Measurements from ENCODE around the gene PRICKLE1.

Gene PRICKLE1

GRCh38 chr12:42571327-42572009 lies 18.1 kb downstream of the PRICKLE1 start:
- H3K9me3 Mint-ChIP-seq, result no peaks in the 10 kb centered on the region
- peaks cover 49% of the 10 kb centered on the region for H3K4me1 Mint-ChIP-seq
- H3K36me3 Mint-ChIP-seq (ENCODE audit: low read depth), result peaks cover 9% of the 10 kb centered on the region
- TF ChIP-seq CTCF (IDR thresholded peaks at IDR 0.05; ENCODE audit: unreplicated experiment in 3 of 3), result no peak
- H3K4me3 Mint-ChIP-seq, result no peak overlapping the region
- no peaks in the 10 kb centered on the region for H3K27me3 Mint-ChIP-seq (ENCODE audit: low read depth)
- peak overlapping the region in 1 of 3 experiments; percentile 11 for H3K27ac Mint-ChIP-seq

GRCh38 chr12:42570076-42570475 lies 19.5 kb downstream of the PRICKLE1 start:
- H3K27ac Mint-ChIP-seq, result no peak overlapping the region
- no peaks in the 10 kb centered on the region for H3K27me3 Mint-ChIP-seq (ENCODE audit: low read depth)
- no peak overlapping the region for H3K4me3 Mint-ChIP-seq
- TF ChIP-seq CTCF (IDR thresholded peaks at IDR 0.05; ENCODE audit: unreplicated experiment in 3 of 3), result no peak
- H3K9me3 Mint-ChIP-seq, result no peaks in the 10 kb centered on the region
- H3K36me3 Mint-ChIP-seq (ENCODE audit: low read depth), result peaks cover 20% of the 10 kb centered on the region
- peaks cover 52% of the 10 kb centered on the region for H3K4me1 Mint-ChIP-seq

GRCh38 chr12:42568952-42569915 lies 20.3 kb downstream of the PRICKLE1 start:
- Mint-ChIP-seq H3K36me3 (ENCODE audit: low read depth) (peaks cover 25% of the 10 kb centered on the region), H3K9me3 (no peaks in the 10 kb centered on the region), H3K27me3 (ENCODE audit: low read depth) (no peaks in the 10 kb centered on the region), H3K27ac (peak overlapping the region; percentile 20 to 48 (median 26)), H3K4me1 (peaks cover 52% of the 10 kb centered on the region), H3K4me3 (no peak overlapping the region)
- peak; percentile 53 to 66 (median 56) for TF ChIP-seq CTCF (IDR thresholded peaks at IDR 0.05; ENCODE audit: unreplicated experiment in 3 of 3)

GRCh38 chr12:42565633-42566032 lies 23.9 kb downstream of the PRICKLE1 start:
- Mint-ChIP-seq H3K9me3 (no peaks in the 10 kb centered on the region), H3K4me1 (peaks cover 50% of the 10 kb centered on the region), H3K27me3 (ENCODE audit: low read depth) (no peaks in the 10 kb centered on the region), H3K27ac (peak overlapping the region in 2 of 3 experiments; percentile 3 to 29), H3K36me3 (ENCODE audit: low read depth) (peaks cover 33% of the 10 kb centered on the region), H3K4me3 (peak overlapping the region in 1 of 3 experiments; percentile 36)
- TF ChIP-seq CTCF (IDR thresholded peaks at IDR 0.05; ENCODE audit: unreplicated experiment in 3 of 3), result no peak

GRCh38 chr12:42564996-42565395 lies 24.6 kb downstream of the PRICKLE1 start:
- Mint-ChIP-seq H3K4me1 (peaks cover 49% of the 10 kb centered on the region), H3K9me3 (no peaks in the 10 kb centered on the region), H3K4me3 (no peak overlapping the region), H3K27me3 (ENCODE audit: low read depth) (no peaks in the 10 kb centered on the region), H3K27ac (peak overlapping the region in 2 of 3 experiments; percentile 29 to 54), H3K36me3 (ENCODE audit: low read depth) (peaks cover 33% of the 10 kb centered on the region)
- no peak for TF ChIP-seq CTCF (IDR thresholded peaks at IDR 0.05; ENCODE audit: unreplicated experiment in 3 of 3)

Data from nephron (organoid).